ENCODE measurements around the gene CDH4.

DNA sequence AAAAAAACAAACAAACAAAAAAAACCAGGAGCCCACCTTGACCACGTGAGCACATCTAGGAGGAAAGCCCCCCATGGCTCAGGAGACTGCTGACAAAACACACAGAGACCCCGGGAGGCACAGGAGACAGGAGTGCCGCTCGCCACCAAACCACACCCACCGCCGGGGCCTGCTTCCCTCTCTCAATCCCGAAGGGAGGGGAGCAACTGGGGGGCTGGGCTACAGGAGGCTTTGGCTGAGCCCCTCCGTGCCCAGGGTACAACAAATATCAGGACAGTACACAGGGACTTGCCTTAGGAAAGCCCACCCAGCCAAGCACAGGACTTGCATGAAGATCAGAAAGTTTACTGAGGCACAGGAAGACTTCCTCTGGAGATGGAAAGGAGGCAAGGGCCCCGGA lies 711.1 kb downstream of the CDH4 start:
- TF ChIP-seq, protein P1, sequence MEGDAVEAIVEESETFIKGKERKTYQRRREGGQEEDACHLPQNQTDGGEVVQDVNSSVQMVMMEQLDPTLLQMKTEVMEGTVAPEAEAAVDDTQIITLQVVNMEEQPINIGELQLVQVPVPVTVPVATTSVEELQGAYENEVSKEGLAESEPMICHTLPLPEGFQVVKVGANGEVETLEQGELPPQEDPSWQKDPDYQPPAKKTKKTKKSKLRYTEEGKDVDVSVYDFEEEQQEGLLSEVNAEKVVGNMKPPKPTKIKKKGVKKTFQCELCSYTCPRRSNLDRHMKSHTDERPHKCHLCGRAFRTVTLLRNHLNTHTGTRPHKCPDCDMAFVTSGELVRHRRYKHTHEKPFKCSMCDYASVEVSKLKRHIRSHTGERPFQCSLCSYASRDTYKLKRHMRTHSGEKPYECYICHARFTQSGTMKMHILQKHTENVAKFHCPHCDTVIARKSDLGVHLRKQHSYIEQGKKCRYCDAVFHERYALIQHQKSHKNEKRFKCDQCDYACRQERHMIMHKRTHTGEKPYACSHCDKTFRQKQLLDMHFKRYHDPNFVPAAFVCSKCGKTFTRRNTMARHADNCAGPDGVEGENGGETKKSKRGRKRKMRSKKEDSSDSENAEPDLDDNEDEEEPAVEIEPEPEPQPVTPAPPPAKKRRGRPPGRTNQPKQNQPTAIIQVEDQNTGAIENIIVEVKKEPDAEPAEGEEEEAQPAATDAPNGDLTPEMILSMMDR (IDR thresholded peaks at IDR 0.05) = no peak
- TF ChIP-seq POLR2A (IDR thresholded peaks at IDR 0.05) = no peak
- no peak for TF ChIP-seq EP300 (IDR thresholded peaks at IDR 0.05)

Data from ovary (tissue), 3 donors.